HEK293 (cell line): ENCODE measurements around the gene SLC6A3.

Source experiments
- CTCF ChIA-PET: fragments of 350-600 bp; formaldehyde crosslinking; extraction: SDS; loops from one replicate; lab custom pipeline; 2021; ENCODE audit warnings: antibody characterized with exemption; lab: Yijun Ruan, JAX
- POLR2A ChIA-PET: fragments of 300-600 bp; formaldehyde crosslinking; extraction: SDS; loops from one replicate; lab custom pipeline; 2020; ENCODE audit warnings: antibody characterized with exemption, inconsistent platforms; lab: Yijun Ruan, JAX
- H3K27ac ChIP-seq: fragments of 200-500 bp; sonication (Bioruptor generic); 2 replicates; pipeline ENCODE4 v1.5.1; 2014; ENCODE audit warnings: low read depth, low read length, control low read depth, inconsistent platforms; ENCODE audit errors: extremely low read depth
- H3K36me3 ChIP-seq, 2 experiments: fragments of 200-500 bp in 1 of 2; sonication (Bioruptor generic) in 1 of 2; 1 replicate in 1 of 2; 2 replicates in 1 of 2; pipeline ENCODE4 v1.5.1; 2014 to 2017; ENCODE audit warnings: inconsistent platforms in 2 of 2, low read length in 2 of 2; ENCODE audit not compliant: control insufficient read depth in 2 of 2, insufficient read depth in 1 of 2
- H3K4me1 ChIP-seq: fragments of 200-500 bp; sonication (Bioruptor generic); 2 replicates; pipeline ENCODE4 v1.5.1; 2014; ENCODE audit warnings: mild to moderate bottlenecking, low read length, inconsistent platforms; ENCODE audit not compliant: control insufficient read depth, insufficient read depth
- H3K4me3 ChIP-seq: 2 replicates; pipeline ENCODE4 v1.5.1; 2011; ENCODE audit warnings: low read depth, mild to moderate bottlenecking, control low read depth, low read length, moderate library complexity
- H3K9me3 ChIP-seq: fragments of 200-500 bp; sonication (Bioruptor generic); 2 replicates; pipeline ENCODE4 v1.5.1; 2014; ENCODE audit warnings: low read depth, low read length, inconsistent platforms; ENCODE audit not compliant: control insufficient read depth, insufficient read depth
- FEZF1 ChIP-seq: fragments of 450-650 bp; formaldehyde crosslinking; IDR thresholded peaks from 2 replicates; pipeline ENCODE4 v1.5.1; 2016; ENCODE audit warnings: missing biosample characterization, missing genetic modification characterization
- GLIS1 ChIP-seq: fragments of 450-650 bp; formaldehyde crosslinking; IDR thresholded peaks from 2 replicates; pipeline ENCODE4 v1.5.1; 2016; ENCODE audit warnings: missing biosample characterization, missing genetic modification characterization
- HOXD13 ChIP-seq: sonication (generic); formaldehyde crosslinking; IDR thresholded peaks from 2 replicates; pipeline ENCODE4 v1.8.0; 2022; ENCODE audit warnings: missing genetic modification reagents, borderline replicate concordance
- KLF8 ChIP-seq: fragments of 450-650 bp; formaldehyde crosslinking; IDR thresholded peaks from 2 replicates; pipeline ENCODE4 v1.5.1; 2016; ENCODE audit warnings: missing biosample characterization, missing genetic modification characterization
- MZF1 ChIP-seq: fragments of 450-650 bp; formaldehyde crosslinking; IDR thresholded peaks from 2 replicates; pipeline ENCODE4 v1.5.1; 2017; ENCODE audit warnings: missing biosample characterization, missing genetic modification characterization, borderline replicate concordance
- SCRT1 ChIP-seq: fragments of 450-650 bp; formaldehyde crosslinking; IDR thresholded peaks from 2 replicates; pipeline ENCODE4 v1.5.1; 2016; ENCODE audit warnings: missing biosample characterization, missing genetic modification characterization, borderline replicate concordance
- WT1 ChIP-seq: fragments of 450-650 bp; formaldehyde crosslinking; IDR thresholded peaks from 2 replicates; pipeline ENCODE4 v1.5.1; 2016; ENCODE audit warnings: missing biosample characterization, missing genetic modification characterization
- ZBTB17 ChIP-seq: fragments of 450-650 bp; formaldehyde crosslinking; IDR thresholded peaks from 2 replicates; pipeline ENCODE4 v1.5.1; 2016; ENCODE audit warnings: missing biosample characterization, missing genetic modification characterization
- ZBTB48 ChIP-seq: fragments of 450-650 bp; formaldehyde crosslinking; IDR thresholded peaks from 2 replicates; pipeline ENCODE4 v1.5.1; 2016; ENCODE audit warnings: missing biosample characterization, missing genetic modification characterization
- ZFP41 ChIP-seq: fragments of 450-650 bp; formaldehyde crosslinking; IDR thresholded peaks from 2 replicates; pipeline ENCODE4 v1.5.1; 2016; ENCODE audit warnings: missing biosample characterization, missing genetic modification characterization, borderline replicate concordance
- ZNF140 ChIP-seq: fragments of 450-650 bp; formaldehyde crosslinking; IDR thresholded peaks from 2 replicates; pipeline ENCODE4 v1.5.1; 2016; ENCODE audit warnings: missing biosample characterization, missing genetic modification characterization
- ZNF175 ChIP-seq: fragments of 450-650 bp; formaldehyde crosslinking; IDR thresholded peaks from 2 replicates; pipeline ENCODE4 v1.5.1; 2016; ENCODE audit warnings: missing biosample characterization, missing genetic modification characterization
- ZNF302 ChIP-seq: fragments of 450-650 bp; formaldehyde crosslinking; IDR thresholded peaks from 2 replicates; pipeline ENCODE4 v1.5.1; 2016; ENCODE audit warnings: missing biosample characterization, missing genetic modification characterization, low read depth
- ZNF366 ChIP-seq: fragments of 450-650 bp; formaldehyde crosslinking; conservative IDR thresholded peaks from 2 replicates; pipeline ENCODE4 v1.5.1; 2016; ENCODE audit warnings: missing biosample characterization, missing genetic modification characterization
- ZNF37A ChIP-seq: fragments of 450-650 bp; IDR thresholded peaks from 2 replicates; pipeline ENCODE4 v1.5.1; 2018; ENCODE audit warnings: missing biosample characterization, missing genetic modification characterization
- ZNF404 ChIP-seq: fragments of 450-650 bp; formaldehyde crosslinking; IDR thresholded peaks from 2 replicates; pipeline ENCODE4 v1.5.1; 2017; ENCODE audit warnings: missing biosample characterization, missing genetic modification characterization
- ZNF416 ChIP-seq: fragments of 450-650 bp; formaldehyde crosslinking; IDR thresholded peaks from 2 replicates; pipeline ENCODE4 v1.5.1; 2016; ENCODE audit warnings: missing biosample characterization, missing genetic modification characterization
- ZNF423 ChIP-seq: fragments of 450-650 bp; formaldehyde crosslinking; IDR thresholded peaks from 2 replicates; pipeline ENCODE4 v1.5.1; 2016; ENCODE audit warnings: missing biosample characterization, missing genetic modification characterization
- ZNF426 ChIP-seq: fragments of 450-650 bp; formaldehyde crosslinking; IDR thresholded peaks from 2 replicates; pipeline ENCODE4 v1.5.1; 2017; ENCODE audit warnings: missing biosample characterization, missing genetic modification characterization, mild to moderate bottlenecking, inconsistent platforms, moderate library complexity
- ZNF473 ChIP-seq: fragments of 450-650 bp; formaldehyde crosslinking; IDR thresholded peaks from 2 replicates; pipeline ENCODE4 v1.5.1; 2017; ENCODE audit warnings: missing biosample characterization, missing genetic modification characterization
- ZNF610 ChIP-seq: fragments of 450-650 bp; formaldehyde crosslinking; IDR thresholded peaks from 2 replicates; pipeline ENCODE4 v1.5.1; 2016; ENCODE audit warnings: missing biosample characterization, missing genetic modification characterization, borderline replicate concordance
- ZNF777 ChIP-seq: fragments of 450-650 bp; formaldehyde crosslinking; IDR thresholded peaks from 2 replicates; pipeline ENCODE4 v1.5.1; 2017; ENCODE audit warnings: missing biosample characterization, missing genetic modification characterization, borderline replicate concordance
- ZNF791 ChIP-seq: fragments of 450-650 bp; formaldehyde crosslinking; IDR thresholded peaks from 2 replicates; pipeline ENCODE4 v1.5.1; 2016; ENCODE audit warnings: missing biosample characterization, missing genetic modification characterization
- TF ChIP-seq, protein P1 (sequence below): fragments of 450-650 bp; formaldehyde crosslinking; optimal IDR thresholded peaks from 2 replicates; pipeline ENCODE3; 2016; ENCODE audit warnings: missing biosample characterization, mild to moderate bottlenecking, missing genetic modification characterization
- TF ChIP-seq, protein P2 (sequence below): fragments of 450-650 bp; formaldehyde crosslinking; IDR thresholded peaks from 2 replicates; pipeline ENCODE4 v1.5.1; 2016; ENCODE audit warnings: missing biosample characterization, missing genetic modification characterization
- TF ChIP-seq, protein P3 (sequence below): fragments of 450-650 bp; formaldehyde crosslinking; IDR thresholded peaks from 2 replicates; pipeline ENCODE4 v1.5.1; 2016; ENCODE audit warnings: missing biosample characterization, missing genetic modification characterization
- TF ChIP-seq, protein P4 (sequence below): fragments of 450-650 bp; formaldehyde crosslinking; IDR thresholded peaks from 2 replicates; pipeline ENCODE4 v1.5.1; 2016; ENCODE audit warnings: missing biosample characterization, missing genetic modification characterization

SLC6A3 gene

DNA sequence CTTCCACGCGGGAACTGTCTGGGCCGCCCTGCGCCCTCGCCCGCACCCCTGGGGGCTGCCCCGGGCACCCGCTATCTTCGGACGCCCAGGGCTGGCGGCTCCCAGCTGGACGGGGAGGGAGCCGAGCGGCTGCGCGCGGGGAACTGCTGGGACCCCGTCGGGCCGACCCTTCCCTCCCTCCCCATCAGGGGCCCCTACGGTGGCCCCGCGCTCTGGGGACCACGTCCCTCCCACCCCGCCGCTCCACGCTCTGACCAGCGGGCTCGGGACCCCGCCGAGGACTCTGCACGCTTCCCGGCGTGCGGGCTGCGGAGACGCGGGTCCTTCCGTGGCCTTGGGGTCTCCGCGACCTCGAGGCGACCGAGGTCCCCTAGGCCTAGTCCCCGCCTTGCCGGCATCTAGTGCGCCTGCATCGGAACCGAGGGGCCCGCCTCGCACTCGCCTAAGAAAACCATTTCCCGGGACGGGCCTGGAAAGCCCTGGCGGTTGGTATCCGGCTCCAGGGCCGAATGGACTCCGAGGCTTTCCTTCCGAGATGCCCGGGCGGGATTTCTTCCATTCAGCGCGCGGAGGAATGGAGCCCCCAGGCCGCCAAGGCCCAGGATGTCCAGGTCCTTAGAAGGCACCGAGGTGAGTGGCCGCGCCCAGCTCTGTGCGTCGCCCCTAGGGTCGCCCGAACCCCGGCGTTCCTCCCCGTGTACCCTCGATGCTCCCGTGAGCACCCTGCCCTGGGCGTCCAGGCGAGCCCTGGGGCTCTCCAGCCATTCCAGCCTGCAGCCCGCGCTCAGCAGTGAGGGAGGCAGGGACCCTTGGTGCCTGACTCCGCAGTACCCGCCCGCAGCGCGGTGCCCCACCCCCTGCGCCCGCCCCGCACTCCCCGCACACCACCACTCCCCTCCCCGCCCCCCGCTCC lies 705 bp upstream of the SLC6A3 start (continued):
- no peak for TF ChIP-seq KLF8 (tag by site-specific recombination)
- TF ChIP-seq ZNF140 (tag by site-specific recombination), result no peak

DNA sequence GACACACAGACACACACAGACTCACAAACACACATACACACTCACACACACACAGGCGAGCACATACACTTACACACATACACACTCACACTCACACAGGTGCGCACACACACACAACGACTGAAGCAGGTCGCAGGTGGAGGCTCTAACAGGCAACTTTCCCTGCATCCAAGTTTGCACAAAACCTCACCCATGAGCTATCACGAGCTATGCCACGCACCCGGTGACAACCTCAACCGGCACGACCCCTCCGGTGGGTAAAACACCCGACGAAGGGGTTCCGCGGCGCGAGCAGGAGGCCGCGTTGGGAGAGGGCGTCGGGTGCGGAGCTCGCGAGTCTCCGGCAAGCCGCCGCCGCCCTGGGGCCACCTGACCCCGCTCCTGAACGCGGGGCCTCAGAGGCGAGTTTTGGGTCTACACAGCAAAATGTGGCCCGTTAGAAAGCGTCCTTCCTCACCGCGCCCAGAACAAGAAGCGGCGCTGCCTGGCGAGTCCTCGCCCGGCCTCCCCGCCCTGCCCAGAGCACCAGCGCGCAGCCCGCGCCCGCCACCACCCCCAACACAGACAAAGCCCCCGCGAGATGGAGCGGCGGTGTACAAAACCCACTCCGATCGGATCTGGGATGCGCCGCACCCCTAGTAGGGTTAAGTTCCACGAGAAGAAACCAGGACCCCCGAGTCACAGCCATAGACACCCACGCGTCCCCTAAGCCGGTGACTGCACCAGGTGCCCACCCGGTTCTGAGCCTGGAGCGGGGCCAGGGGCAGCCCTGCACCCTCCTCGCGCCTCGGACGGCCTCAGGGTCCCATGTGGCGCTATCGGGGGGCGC lies 665 bp downstream of the SLC6A3 start:
- H3K9me3 ChIP-seq, result no peaks in the 10 kb centered on the region
- peaks cover 3% of the 10 kb centered on the region; the same call in 1 of the 2 replicates for H3K4me1 ChIP-seq
- ChIA-PET POLR2A (no interaction called here), CTCF (no interaction called here)
- peaks cover 0 to 11% of the 10 kb centered on the region in 2 experiments; a peak in 1 of 3 replicates for H3K36me3 ChIP-seq
- TF ChIP-seq SCRT1 (tag by site-specific recombination), result no peak
- TF ChIP-seq WT1 (tag by site-specific recombination), result no peak
- no peak for TF ChIP-seq ZNF791
- TF ChIP-seq ZNF416, result no peak
- TF ChIP-seq, protein P1, sequence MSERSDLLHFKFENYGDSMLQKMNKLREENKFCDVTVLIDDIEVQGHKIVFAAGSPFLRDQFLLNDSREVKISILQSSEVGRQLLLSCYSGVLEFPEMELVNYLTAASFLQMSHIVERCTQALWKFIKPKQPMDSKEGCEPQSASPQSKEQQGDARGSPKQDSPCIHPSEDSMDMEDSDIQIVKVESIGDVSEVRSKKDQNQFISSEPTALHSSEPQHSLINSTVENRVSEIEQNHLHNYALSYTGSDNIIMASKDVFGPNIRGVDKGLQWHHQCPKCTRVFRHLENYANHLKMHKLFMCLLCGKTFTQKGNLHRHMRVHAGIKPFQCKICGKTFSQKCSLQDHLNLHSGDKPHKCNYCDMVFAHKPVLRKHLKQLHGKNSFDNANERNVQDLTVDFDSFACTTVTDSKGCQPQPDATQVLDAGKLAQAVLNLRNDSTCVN (tag by site-specific recombination), result no peak
- TF ChIP-seq GLIS1, result no peak
- no peak for TF ChIP-seq ZNF175 (tag by site-specific recombination)
- no peak for TF ChIP-seq FEZF1 (tag by site-specific recombination)
- TF ChIP-seq ZNF777, result no peak
- no peak for TF ChIP-seq ZNF426 (tag by site-specific recombination)
- no peak for TF ChIP-seq ZNF366 (tag by site-specific recombination)
- no peak for TF ChIP-seq ZNF423
- no peak for TF ChIP-seq ZNF302 (tag by site-specific recombination)
- H3K27ac ChIP-seq, result no peak overlapping the region
- H3K4me3 ChIP-seq, result peak overlapping the region; percentile 5; the same call in 1 of the 2 replicates

DNA sequence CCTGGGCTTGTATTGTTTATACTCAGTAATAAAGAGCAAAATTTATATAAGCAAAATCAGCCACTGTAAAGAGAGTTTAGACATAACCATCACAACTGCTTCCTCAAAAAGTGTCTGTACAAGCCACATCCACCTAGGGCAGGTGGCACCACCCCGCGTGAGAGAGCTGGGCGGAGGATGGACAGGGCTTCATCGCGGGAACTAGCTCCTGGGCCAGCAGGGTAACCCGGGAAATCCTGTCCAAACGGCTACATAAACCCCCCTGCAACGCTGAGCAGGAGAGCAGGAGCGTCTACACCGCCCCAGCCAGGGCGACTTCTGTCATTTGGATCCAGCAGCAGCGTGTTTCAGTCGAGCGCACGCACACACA lies 1.3 kb downstream of the SLC6A3 start:
- CTCF ChIA-PET, result interaction anchor here (1.1 kb wide), 1 partner anchor 63 kb away, joined by 3 read pairs; no protein-coding TSS in a partner anchor
- POLR2A ChIA-PET, result no interaction called here
- no peaks in the 10 kb centered on the region for H3K9me3 ChIP-seq
- H3K27ac ChIP-seq, result no peak overlapping the region
- H3K36me3 ChIP-seq, result peaks cover 0 to 11% of the 10 kb centered on the region in 2 experiments; a peak in 1 of 3 replicates
- no peak overlapping the region for H3K4me3 ChIP-seq
- H3K4me1 ChIP-seq, result peaks cover 3% of the 10 kb centered on the region; the same call in 1 of the 2 replicates
- TF ChIP-seq HOXD13 (CRISPR knock-in tag) (no peak), ZNF404 (tag by site-specific recombination) (no peak), ZNF37A (tag by site-specific recombination) (no peak), ZFP41 (tag by site-specific recombination) (no peak), ZNF610 (tag by site-specific recombination) (no peak), ZBTB48 (tag by site-specific recombination) (no peak), MZF1 (tag by site-specific recombination) (no peak), ZBTB17 (tag by site-specific recombination) (no peak), ZNF473 (no peak), ZNF423 (no peak)
- TF ChIP-seq, protein P2, sequence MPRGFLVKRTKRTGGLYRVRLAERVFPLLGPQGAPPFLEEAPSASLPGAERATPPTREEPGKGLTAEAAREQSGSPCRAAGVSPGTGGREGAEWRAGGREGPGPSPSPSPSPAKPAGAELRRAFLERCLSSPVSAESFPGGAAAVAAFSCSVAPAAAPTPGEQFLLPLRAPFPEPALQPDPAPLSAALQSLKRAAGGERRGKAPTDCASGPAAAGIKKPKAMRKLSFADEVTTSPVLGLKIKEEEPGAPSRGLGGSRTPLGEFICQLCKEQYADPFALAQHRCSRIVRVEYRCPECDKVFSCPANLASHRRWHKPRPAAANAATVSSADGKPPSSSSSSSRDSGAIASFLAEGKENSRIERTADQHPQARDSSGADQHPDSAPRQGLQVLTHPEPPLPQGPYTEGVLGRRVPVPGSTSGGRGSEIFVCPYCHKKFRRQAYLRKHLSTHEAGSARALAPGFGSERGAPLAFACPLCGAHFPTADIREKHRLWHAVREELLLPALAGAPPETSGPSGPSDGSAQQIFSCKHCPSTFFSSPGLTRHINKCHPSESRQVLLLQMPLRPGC (tag by site-specific recombination), result no peak
- TF ChIP-seq, protein P3, sequence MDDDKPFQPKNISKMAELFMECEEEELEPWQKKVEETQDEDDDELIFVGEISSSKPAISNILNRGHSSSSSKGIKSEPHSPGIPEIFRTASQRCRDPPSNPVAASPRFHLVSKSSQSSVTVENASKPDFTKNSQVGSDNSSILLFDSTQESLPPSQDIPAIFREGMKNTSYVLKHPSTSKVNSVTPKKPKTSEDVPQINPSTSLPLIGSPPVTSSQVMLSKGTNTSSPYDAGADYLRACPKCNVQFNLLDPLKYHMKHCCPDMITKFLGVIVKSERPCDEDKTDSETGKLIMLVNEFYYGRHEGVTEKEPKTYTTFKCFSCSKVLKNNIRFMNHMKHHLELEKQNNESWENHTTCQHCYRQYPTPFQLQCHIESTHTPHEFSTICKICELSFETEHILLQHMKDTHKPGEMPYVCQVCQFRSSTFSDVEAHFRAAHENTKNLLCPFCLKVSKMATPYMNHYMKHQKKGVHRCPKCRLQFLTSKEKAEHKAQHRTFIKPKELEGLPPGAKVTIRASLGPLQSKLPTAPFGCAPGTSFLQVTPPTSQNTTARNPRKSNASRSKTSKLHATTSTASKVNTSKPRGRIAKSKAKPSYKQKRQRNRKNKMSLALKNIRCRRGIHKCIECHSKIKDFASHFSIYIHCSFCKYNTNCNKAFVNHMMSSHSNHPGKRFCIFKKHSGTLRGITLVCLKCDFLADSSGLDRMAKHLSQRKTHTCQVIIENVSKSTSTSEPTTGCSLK (tag by site-specific recombination), result no peak
- TF ChIP-seq, protein P4, sequence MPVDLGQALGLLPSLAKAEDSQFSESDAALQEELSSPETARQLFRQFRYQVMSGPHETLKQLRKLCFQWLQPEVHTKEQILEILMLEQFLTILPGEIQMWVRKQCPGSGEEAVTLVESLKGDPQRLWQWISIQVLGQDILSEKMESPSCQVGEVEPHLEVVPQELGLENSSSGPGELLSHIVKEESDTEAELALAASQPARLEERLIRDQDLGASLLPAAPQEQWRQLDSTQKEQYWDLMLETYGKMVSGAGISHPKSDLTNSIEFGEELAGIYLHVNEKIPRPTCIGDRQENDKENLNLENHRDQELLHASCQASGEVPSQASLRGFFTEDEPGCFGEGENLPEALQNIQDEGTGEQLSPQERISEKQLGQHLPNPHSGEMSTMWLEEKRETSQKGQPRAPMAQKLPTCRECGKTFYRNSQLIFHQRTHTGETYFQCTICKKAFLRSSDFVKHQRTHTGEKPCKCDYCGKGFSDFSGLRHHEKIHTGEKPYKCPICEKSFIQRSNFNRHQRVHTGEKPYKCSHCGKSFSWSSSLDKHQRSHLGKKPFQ, result no peak
